ENCODE measurements around the gene MAP7D3. TPM values are rescaled to one million over a fixed set of nuclear protein-coding genes. Genes with fewer than 3 reads are reported as not detected.
"Not testable (repeated sequence)": the region's sequence is repeated elsewhere in the genome, so short reads cannot be mapped to it uniquely, and the experiment has no call there.

The MAP7D3 gene
- total RNA-seq, 1 donor from 2014 or later: 10.3 TPM

GRCh38 chrX:136170139-136170800, 80.9 kb downstream of the MAP7D3 start:
- peaks cover 9% of the 10 kb centered on the region for H3K4me1 Mint-ChIP-seq (ENCODE audit: unreplicated experiment)
- no peak for DNase-seq (ENCODE audit: extremely low spot score, unreplicated experiment)
- no peaks in the 10 kb centered on the region for H3K27me3 Mint-ChIP-seq
- no peak overlapping the region for H3K27ac Mint-ChIP-seq
- no peak overlapping the region for H3K4me3 Mint-ChIP-seq
- no peak for TF ChIP-seq CTCF (conservative IDR thresholded peaks at IDR 0.05)
- H3K36me3 Mint-ChIP-seq: no peaks in the 10 kb centered on the region
- no peaks in the 10 kb centered on the region for H3K9me3 Mint-ChIP-seq

GRCh38 chrX:136168929-136169735, 82.1 kb downstream of the MAP7D3 start:
- Mint-ChIP-seq H3K27ac (no peak overlapping the region), H3K36me3 (no peaks in the 10 kb centered on the region), H3K9me3 (no peaks in the 10 kb centered on the region), H3K4me3 (no peak overlapping the region), H3K27me3 (no peaks in the 10 kb centered on the region), H3K4me1 (ENCODE audit: unreplicated experiment) (peaks cover 9% of the 10 kb centered on the region)
- DNase-seq (ENCODE audit: extremely low spot score, unreplicated experiment): no peak
- no peak for TF ChIP-seq CTCF (conservative IDR thresholded peaks at IDR 0.05)

GRCh38 chrX:136167989-136168388, 83.2 kb downstream of the MAP7D3 start:
- not testable (repeated sequence) for H3K27ac Mint-ChIP-seq; H3K9me3 Mint-ChIP-seq; H3K36me3 Mint-ChIP-seq; DNase-seq (ENCODE audit: extremely low spot score, unreplicated experiment); H3K4me1 Mint-ChIP-seq (ENCODE audit: unreplicated experiment); H3K27me3 Mint-ChIP-seq; H3K4me3 Mint-ChIP-seq

- no peak for DNase-seq (ENCODE audit: extremely low spot score, unreplicated experiment)
- H3K27ac Mint-ChIP-seq: no peak overlapping the region
- no peaks in the 10 kb centered on the region for H3K9me3 Mint-ChIP-seq
- H3K36me3 Mint-ChIP-seq: no peaks in the 10 kb centered on the region
- peaks cover 9% of the 10 kb centered on the region for H3K4me1 Mint-ChIP-seq (ENCODE audit: unreplicated experiment)
- H3K27me3 Mint-ChIP-seq: no peaks in the 10 kb centered on the region
- H3K4me3 Mint-ChIP-seq: no peak overlapping the region
- no peak for TF ChIP-seq CTCF (conservative IDR thresholded peaks at IDR 0.05)
Observed at GRCh38 chrX:136166221-136166855, 84.9 kb downstream of the MAP7D3 start.

GRCh38 chrX:136165406-136165805, 85.8 kb downstream of the MAP7D3 start:
- H3K36me3 Mint-ChIP-seq: no peaks in the 10 kb centered on the region
- H3K4me1 Mint-ChIP-seq (ENCODE audit: unreplicated experiment): peaks cover 9% of the 10 kb centered on the region
- no peak for TF ChIP-seq CTCF (conservative IDR thresholded peaks at IDR 0.05)
- no peaks in the 10 kb centered on the region for H3K9me3 Mint-ChIP-seq
- H3K27me3 Mint-ChIP-seq: no peaks in the 10 kb centered on the region
- no peak for DNase-seq (ENCODE audit: extremely low spot score, unreplicated experiment)
- no peak overlapping the region for H3K4me3 Mint-ChIP-seq
- no peak overlapping the region for H3K27ac Mint-ChIP-seq

- no peaks in the 10 kb centered on the region for H3K36me3 Mint-ChIP-seq
- peaks cover 4% of the 10 kb centered on the region for H3K9me3 Mint-ChIP-seq
- H3K4me3 Mint-ChIP-seq: no peak overlapping the region
- H3K4me1 Mint-ChIP-seq (ENCODE audit: unreplicated experiment): peaks cover 4% of the 10 kb centered on the region
- no peak overlapping the region for H3K27ac Mint-ChIP-seq
- H3K27me3 Mint-ChIP-seq: no peaks in the 10 kb centered on the region
- no peak for TF ChIP-seq CTCF (conservative IDR thresholded peaks at IDR 0.05)
- no peak for DNase-seq (ENCODE audit: extremely low spot score, unreplicated experiment)
Observed at GRCh38 chrX:136163689-136164088, 87.5 kb downstream of the MAP7D3 start.
